Measurements from ENCODE around the gene CTIF.

The CTIF gene

DNA sequence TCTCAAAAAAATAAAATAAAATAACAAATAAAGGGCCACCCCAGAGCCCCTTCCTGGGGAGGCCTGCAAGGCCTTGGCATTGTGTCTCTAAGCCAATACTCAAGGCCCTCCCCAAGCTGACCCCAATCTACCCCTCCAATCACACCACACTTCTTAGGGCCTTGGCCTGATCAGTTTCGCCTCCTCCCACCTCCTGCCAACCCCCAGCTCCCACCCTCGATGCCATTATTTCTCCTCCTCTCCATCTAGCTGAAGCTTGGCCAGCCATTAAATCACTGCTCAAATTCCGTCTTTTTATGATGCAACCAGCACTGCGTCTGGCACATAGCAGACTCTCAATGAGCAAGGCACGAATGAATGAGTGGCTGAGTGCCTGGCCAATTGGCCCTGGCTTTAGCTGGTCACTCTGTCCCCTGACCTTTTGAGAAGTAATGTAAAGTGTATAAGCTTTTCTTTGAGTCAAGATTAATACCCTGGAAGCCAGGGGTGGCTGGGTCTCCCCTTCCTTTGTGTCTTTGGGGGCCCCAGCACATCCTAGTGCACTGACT, 356.0 kb downstream of the CTIF start:
- Histone ChIP-seq H3K9me3 (no peaks in the 10 kb centered on the region), H3K4me3 (ENCODE audit: low read depth, low read length) (no peak overlapping the region), H3K36me3 (no peaks in the 10 kb centered on the region), H3K27me3 (no peaks in the 10 kb centered on the region), H3K4me1 (no peaks in the 10 kb centered on the region)
- no peak for DNase-seq
- TF ChIP-seq, protein P1, sequence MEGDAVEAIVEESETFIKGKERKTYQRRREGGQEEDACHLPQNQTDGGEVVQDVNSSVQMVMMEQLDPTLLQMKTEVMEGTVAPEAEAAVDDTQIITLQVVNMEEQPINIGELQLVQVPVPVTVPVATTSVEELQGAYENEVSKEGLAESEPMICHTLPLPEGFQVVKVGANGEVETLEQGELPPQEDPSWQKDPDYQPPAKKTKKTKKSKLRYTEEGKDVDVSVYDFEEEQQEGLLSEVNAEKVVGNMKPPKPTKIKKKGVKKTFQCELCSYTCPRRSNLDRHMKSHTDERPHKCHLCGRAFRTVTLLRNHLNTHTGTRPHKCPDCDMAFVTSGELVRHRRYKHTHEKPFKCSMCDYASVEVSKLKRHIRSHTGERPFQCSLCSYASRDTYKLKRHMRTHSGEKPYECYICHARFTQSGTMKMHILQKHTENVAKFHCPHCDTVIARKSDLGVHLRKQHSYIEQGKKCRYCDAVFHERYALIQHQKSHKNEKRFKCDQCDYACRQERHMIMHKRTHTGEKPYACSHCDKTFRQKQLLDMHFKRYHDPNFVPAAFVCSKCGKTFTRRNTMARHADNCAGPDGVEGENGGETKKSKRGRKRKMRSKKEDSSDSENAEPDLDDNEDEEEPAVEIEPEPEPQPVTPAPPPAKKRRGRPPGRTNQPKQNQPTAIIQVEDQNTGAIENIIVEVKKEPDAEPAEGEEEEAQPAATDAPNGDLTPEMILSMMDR (IDR thresholded peaks at IDR 0.05; ENCODE audit: low read depth, low read length), result no peak

DNA sequence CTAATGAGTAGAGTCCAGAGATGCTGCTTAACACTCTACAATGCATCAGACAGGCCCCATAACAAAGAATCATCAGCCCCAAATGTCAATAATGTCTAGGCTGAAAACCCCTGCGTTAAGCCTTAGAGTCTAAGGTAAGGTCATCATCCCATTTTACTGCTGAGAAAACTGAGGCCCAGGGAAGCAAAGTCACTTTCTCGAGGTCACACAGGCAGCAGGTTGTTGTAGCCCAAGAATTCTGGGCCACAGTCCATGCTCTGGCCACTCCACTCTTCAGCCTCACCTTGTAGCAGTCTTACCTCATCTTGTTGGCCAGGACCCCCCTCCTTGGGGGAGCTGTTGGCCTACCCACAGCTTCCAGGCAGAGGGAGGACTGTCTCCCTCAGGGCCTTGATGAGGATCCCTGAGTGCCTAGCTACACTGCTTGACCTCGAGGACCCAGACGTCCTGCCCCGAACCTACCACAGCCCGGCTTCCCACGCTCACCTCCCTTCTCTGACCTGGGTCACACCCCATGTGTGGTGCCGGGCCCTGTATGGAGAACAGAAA, 357.6 kb downstream of the CTIF start:
- no peaks in the 10 kb centered on the region for H3K9me3 ChIP-seq
- TF ChIP-seq, protein P1 (IDR thresholded peaks at IDR 0.05; ENCODE audit: low read depth, low read length), result no peak
- H3K4me3 ChIP-seq (ENCODE audit: low read depth, low read length), result no peak overlapping the region
- H3K36me3 ChIP-seq, result no peaks in the 10 kb centered on the region
- H3K4me1 ChIP-seq, result peaks cover under 1% of the 10 kb centered on the region; the same call in 1 of the 2 replicates
- H3K27me3 ChIP-seq, result no peaks in the 10 kb centered on the region
- no peak for DNase-seq

DNA sequence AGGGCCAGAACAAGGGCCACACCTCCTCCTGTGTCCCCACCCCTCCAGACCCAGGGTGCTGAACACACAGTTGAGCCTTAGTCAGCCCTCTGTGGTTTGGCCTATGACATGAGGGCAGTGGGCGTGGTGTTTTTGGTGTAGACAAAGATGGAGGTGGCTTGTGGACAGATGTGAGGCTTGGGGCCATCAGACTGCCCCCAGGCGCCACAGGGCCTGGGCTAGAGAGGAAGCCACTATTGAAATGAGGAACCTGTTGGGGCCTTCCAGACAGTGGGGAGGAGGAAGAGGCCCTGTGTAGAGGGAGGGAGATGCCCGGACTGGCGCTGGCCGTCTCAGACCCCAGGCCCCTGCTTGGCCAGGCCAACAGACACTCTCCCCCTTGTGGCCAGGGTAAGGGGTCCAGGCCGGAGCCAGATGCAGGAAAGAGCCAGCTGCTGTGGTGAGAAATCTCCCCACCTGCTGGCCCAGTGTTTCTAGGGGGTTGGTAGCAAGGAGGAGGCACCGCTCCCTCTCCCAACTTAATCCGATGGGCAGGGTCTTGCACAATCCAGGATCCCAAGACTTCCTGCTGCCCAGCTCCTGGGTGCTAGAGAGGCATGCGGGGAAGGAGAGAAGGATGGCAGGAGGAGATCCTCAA, 358.2 kb downstream of the CTIF start:
- Histone ChIP-seq H3K9me3 (no peaks in the 10 kb centered on the region), H3K36me3 (no peaks in the 10 kb centered on the region), H3K4me3 (ENCODE audit: low read depth, low read length) (no peak overlapping the region), H3K27me3 (no peaks in the 10 kb centered on the region), H3K4me1 (peaks cover 6% of the 10 kb centered on the region; the same call in 1 of the 2 replicates)
- no peak for DNase-seq
- TF ChIP-seq, protein P1 (IDR thresholded peaks at IDR 0.05; ENCODE audit: low read depth, low read length), result 0 out of 2 replicates have a peak, but pooled peaks have one; percentile 15

DNA sequence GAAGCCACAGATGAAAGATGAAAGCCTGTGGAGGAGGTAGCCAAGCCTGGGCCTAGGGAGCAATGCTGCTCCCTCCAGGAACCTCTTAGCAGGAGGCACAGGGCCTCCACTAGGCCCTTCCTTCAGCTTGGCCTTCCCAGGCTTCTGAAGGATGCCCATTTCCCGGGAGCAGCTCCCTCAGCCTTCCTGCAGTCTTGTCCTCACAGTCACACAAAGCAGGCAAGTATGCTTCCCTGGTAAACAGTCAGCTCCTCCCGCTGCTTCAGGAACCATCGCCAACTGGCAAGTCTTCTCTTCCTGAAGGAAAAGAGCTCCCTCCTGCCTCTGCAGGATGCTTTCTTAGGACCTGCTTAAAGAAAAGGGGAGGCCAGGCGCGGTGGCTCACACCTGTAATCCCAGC, 358.7 kb downstream of the CTIF start:
- DNase-seq, result no peak
- Histone ChIP-seq H3K4me3 (ENCODE audit: low read depth, low read length) (no peak overlapping the region), H3K4me1 (peaks cover 10% of the 10 kb centered on the region; the same call in 1 of the 2 replicates), H3K9me3 (no peaks in the 10 kb centered on the region), H3K36me3 (no peaks in the 10 kb centered on the region), H3K27me3 (no peaks in the 10 kb centered on the region)
- TF ChIP-seq, protein P1 (IDR thresholded peaks at IDR 0.05; ENCODE audit: low read depth, low read length), result no peak

DNA sequence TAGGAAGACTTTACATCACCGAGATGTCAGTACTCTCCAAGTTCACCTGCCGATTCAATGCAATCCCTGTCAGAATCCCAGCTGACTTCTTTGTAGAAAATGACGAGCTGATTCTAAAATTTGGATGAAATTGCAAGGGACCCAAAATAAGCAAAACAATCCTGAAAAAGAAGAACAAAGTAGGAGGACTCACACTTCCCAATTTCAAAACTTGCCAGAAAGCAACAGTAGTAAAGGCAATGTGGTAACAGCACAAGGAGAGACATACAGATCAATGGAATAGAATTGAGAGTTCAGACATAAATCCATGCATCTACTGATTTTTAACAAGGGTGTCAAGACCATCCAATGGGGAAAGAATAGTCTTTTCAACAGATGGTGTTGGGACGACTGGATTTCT, 359.7 kb downstream of the CTIF start:
- peaks cover 10% of the 10 kb centered on the region; the same call in 1 of the 2 replicates for H3K4me1 ChIP-seq
- no peak for DNase-seq
- no peaks in the 10 kb centered on the region for H3K36me3 ChIP-seq
- TF ChIP-seq, protein P1 (IDR thresholded peaks at IDR 0.05; ENCODE audit: low read depth, low read length), result no peak
- no peaks in the 10 kb centered on the region for H3K9me3 ChIP-seq
- H3K27me3 ChIP-seq, result no peaks in the 10 kb centered on the region
- no peak overlapping the region for H3K4me3 ChIP-seq (ENCODE audit: low read depth, low read length)

Measured in BE2C (cell line).